ENCODE measurements around the gene CYGB. TPM values are rescaled to one million over a fixed set of nuclear protein-coding genes. Genes with fewer than 3 reads are reported as not detected.

CYGB gene
- total and polyA plus RNA-seq, 9 of the 15 experiments (the other 6 are each of a cell fraction or from before 2014, with no cell fraction given) = 0.08 to 0.95 (median 0.18) TPM; not detected in 5

DNA sequence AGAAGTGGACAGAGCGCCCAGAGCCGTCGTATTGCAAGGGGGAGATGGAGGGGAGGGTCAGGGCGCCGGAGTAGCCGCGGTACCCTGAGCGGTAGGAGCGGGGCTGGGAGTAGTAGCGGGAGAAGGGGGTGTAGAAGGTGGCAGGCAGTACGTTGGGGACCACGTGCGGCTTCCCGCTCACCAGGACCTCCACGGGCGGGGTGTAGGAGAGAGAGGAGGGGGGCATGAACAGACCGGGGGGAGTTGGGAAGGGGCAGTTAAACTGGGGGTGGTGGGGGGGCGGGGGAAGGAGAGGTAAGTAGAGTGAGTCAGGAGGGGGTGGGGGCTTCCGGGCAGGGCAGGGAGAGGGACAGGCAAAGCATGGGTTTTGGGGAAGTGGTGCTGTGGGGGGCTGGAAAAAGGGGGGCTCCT lies 31.3 kb upstream of the CYGB start (continued):
- TF ChIP-seq ARID3A (IDR thresholded peaks at IDR 0.05; ENCODE audit: borderline replicate concordance, low read depth, low read length) (no peak), BHLHE40 (IDR thresholded peaks at IDR 0.05; ENCODE audit: low read length) (no peak), MLX (CRISPR knock-in tag; conservative IDR thresholded peaks at IDR 0.05) (no peak), NR3C1 (CRISPR knock-in tag; IDR thresholded peaks at IDR 0.05) (no peak), SPI1 (IDR thresholded peaks at IDR 0.05; ENCODE audit: borderline replicate concordance, low read depth, low read length) (0 out of 2 replicates have a peak, but pooled peaks have one; percentile 36), EWSR1 (IDR thresholded peaks at IDR 0.05; ENCODE audit: borderline replicate concordance, low read depth, partially characterized antibody) (no peak), THRA (IDR thresholded peaks at IDR 0.05) (no peak), WHSC1 (IDR thresholded peaks at IDR 0.05; ENCODE audit: low read length) (no peak), IRF2 (CRISPR knock-in tag; IDR thresholded peaks at IDR 0.05) (no peak), XRCC5 (IDR thresholded peaks at IDR 0.05; ENCODE audit: low read depth, low read length) (no peak), ZNF766 (CRISPR knock-in tag; conservative IDR thresholded peaks at IDR 0.05) (no peak), TFAM (CRISPR knock-in tag; conservative IDR thresholded peaks at IDR 0.05) (no peak), POLR3G (IDR thresholded peaks at IDR 0.05; ENCODE audit: extremely low read depth, insufficient read length, insufficient replicate concordance) (no peak), TCF3 (CRISPR knock-in tag; IDR thresholded peaks at IDR 0.05) (no peak), POLR3A (IDR thresholded peaks at IDR 0.05; ENCODE audit: borderline replicate concordance, extremely low read depth, insufficient read depth, insufficient read length) (no peak), ZNF436 (CRISPR knock-in tag; IDR thresholded peaks at IDR 0.05) (no peak), ZFP91 (CRISPR knock-in tag; IDR thresholded peaks at IDR 0.05) (no peak), ADNP (tag; IDR thresholded peaks at IDR 0.05) (no peak), ESRRB (CRISPR knock-in tag; IDR thresholded peaks at IDR 0.05; ENCODE audit: borderline replicate concordance) (no peak), ELF2 (CRISPR knock-in tag; IDR thresholded peaks at IDR 0.05) (no peak), BRD9 (IDR thresholded peaks at IDR 0.05; ENCODE audit: low read depth, partially characterized antibody) (no peak), ZNF668 (CRISPR knock-in tag; IDR thresholded peaks at IDR 0.05) (no peak)
- TF ChIP-seq, protein P1, sequence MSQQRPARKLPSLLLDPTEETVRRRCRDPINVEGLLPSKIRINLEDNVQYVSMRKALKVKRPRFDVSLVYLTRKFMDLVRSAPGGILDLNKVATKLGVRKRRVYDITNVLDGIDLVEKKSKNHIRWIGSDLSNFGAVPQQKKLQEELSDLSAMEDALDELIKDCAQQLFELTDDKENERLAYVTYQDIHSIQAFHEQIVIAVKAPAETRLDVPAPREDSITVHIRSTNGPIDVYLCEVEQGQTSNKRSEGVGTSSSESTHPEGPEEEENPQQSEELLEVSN (IDR thresholded peaks at IDR 0.05; ENCODE audit: borderline replicate concordance in 1 of 2, extremely low read depth in 1 of 2, insufficient read depth in 1 of 2, insufficient read length in 1 of 2, low read depth in 1 of 2, low read length in 1 of 2, poor library complexity in 1 of 2, severe bottlenecking in 1 of 2) = peak; percentile 77 to 86

Measured in K562 (cell line).